GM18907 (cell line): ENCODE measurements around the gene VPS72.
A peak's percentile ranks its signal among the peaks of the same experiment; 100 is the strongest.

Experiments
- ATAC-seq: cut with Tn5 transposase; IDR thresholded peaks from one replicate; pipeline ENCODE4 v1.9.1; 2021; ENCODE audit warnings: mild to moderate bottlenecking, moderate library complexity; ENCODE audit not compliant: unreplicated experiment

The VPS72 gene

GRCh38 chr1:151187205-151187604, 2.8 kb downstream of the VPS72 start:
- ATAC-seq = no peak

- ATAC-seq = no peak
Observed at GRCh38 chr1:151184211-151184610, 5.8 kb downstream of the VPS72 start.

DNA sequence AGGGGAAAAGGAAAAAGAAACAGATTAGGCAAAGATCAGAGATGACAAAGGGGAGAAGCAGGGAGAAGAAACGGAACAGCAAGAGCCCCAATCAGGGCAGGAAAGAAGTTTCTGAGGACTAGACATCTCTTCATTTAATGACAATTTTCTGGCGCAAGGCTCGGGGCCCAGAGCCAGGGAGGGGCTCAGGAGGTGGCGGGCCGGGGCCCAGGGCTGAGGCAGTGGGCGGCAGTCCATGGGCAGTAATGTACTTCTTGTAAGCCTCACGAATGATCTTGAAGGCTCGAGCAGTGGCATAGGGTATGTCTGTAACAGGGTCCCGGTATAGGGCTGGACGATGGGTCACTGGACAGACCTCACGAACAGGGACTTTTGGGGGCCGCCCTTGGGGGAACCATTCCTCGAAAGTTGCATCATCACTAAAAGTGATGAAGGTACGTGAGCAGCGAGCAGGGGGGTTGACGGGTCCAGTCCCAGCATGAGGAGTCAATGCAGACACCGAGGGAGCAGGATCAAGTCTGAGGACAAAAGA, 13.4 kb downstream of the VPS72 start:
- no peak for ATAC-seq

- ATAC-seq = no peak
Observed at GRCh38 chr1:151175863-151176262, 14.1 kb downstream of the VPS72 start, which contains the start of gene TMOD4. TMOD4 (minus strand) TSS chr1:151175981; CDS start chr1:151174875, 1,106 bp downstream.

DNA sequence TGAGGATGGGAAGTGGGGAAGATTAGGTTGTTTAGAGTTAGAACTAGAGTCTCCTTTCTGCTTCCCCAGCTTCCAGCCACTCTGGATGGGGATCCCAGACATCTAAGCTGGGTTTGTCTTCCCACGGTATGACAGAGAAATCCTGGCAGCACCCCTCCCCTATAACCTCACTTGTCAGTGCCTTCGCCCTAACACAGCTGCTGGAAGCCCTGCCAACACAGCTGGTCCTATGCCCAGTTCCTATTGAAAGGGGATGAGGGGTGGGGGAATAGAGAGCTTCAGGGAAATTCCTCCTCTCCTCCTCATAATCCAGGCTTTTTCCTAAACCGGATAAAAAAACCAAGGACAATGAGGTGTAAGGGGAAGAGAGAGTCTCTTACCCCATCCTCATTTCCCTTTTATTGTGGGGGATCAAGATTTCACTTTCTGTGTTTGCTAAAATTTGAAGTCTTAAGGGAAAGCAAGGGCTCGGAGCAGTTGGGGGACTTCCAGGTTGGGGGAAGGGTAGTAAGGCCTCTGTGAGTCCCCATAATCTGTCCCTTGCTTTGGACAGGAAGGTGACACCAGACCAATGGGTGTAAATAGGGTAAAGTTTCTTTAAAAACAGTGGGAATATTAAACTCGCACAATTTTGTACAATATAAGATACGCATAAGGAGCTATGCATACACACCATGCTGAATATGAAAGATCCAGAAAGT, 14.8 kb downstream of the VPS72 start:
- no peak for ATAC-seq

GRCh38 chr1:151171190-151171589, 18.8 kb downstream of the VPS72 start:
- ATAC-seq = no peak

DNA sequence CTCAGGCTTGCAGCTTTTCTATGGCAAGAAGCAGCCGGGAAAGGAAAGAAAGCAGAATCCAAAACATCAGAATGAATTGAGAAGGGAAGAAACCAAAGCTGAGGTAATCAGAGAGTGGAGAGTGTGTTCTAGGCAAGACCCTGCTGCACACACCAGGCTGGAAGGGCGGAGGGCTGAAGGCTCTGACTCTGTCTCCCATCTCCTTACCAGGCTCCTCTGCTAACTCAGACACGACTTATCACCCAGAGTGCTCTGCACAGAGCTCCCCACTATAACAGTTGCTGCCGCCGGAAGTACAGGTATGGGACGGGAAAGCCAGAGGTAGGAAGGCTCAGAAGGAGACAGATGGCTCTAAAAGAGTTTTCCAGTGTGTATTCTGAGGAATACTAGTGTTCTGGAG, 22.9 kb downstream of the VPS72 start:
- ATAC-seq = no peak

DNA sequence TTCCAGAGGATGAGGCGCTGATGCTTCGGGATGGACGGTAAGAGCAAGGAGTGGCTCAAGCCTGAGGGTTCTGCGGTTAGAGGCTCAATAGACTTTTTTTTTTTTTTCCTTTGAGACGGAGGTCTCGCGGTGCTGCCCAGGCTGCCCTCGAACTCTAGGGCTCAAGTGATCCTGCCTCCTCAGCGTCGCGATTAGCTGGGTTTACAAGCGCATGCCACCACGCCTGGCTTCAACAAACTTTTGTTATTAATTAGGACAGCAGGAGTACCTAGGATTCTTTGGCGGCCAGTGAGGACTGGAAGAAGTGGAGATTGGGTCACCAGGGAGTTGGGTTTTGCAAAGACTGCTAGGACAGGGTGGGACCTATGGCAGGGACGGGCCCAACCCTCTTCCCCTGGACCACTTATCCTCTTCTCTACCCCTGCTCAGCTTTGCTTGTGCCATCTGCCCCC, 23.5 kb downstream of the VPS72 start:
- ATAC-seq = no peak

- peak; percentile 81 for ATAC-seq
Observed at GRCh38 chr1:151165738-151166504, 24.1 kb downstream of the VPS72 start, which contains the start of the genes LYSMD1 and SCNM1. LYSMD1 (minus strand) TSS chr1:151165902; CDS start chr1:151165258, 644 bp downstream. SCNM1 (plus strand) TSS chr1:151166144; CDS start chr1:151166153, 9 bp downstream.

DNA sequence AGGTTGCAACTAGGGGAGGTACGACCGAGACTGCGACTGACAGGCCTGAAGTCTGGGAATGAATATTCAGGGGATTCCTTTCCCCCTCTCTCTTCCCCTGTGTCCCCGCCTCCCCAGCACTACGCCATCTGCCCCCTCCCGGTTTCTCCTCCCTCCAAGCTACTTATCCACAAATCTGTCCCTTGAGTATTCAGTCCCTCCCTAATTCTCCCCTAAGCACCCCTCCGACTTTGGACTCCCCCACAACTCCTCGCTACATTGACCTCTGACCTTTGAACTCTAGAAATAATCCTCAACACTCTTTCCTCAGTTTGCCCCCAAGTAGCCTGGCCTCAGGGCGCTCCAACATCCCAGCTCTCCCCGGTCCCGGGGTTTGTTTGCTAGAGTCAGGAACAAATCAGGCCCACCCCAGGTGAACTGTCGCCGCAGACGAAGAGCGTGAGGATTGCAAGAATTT, 24.7 kb downstream of the VPS72 start:
- no peak for ATAC-seq

DNA sequence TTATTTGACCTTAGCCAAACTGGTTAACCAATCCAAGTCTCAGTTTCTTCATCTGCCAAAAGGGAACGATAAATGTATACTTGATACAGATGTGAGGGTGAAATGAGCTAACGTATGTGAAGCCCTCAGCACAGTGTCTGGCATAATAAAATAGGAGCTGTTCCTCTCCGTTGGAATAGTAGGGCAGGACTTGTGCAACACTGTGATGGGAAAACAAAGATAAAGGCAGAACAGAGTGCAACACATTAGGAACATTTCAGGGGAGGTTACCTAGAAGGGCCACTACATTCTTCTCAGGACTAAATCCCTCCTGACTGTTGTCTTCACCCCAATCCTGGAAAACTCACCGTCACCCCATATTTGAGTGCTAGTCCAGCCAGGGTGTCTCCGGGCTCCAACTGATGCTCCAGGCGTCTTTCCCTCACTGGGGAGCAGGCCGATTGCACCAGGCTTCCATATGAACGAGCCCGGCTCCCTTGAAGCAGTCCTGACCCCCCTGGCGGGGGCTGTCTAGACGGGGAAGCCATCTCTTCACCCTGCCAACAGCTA, 25.2 kb downstream of the VPS72 start:
- ATAC-seq = no peak

- no peak for ATAC-seq
Observed at GRCh38 chr1:151159373-151159772, 30.6 kb downstream of the VPS72 start.

DNA sequence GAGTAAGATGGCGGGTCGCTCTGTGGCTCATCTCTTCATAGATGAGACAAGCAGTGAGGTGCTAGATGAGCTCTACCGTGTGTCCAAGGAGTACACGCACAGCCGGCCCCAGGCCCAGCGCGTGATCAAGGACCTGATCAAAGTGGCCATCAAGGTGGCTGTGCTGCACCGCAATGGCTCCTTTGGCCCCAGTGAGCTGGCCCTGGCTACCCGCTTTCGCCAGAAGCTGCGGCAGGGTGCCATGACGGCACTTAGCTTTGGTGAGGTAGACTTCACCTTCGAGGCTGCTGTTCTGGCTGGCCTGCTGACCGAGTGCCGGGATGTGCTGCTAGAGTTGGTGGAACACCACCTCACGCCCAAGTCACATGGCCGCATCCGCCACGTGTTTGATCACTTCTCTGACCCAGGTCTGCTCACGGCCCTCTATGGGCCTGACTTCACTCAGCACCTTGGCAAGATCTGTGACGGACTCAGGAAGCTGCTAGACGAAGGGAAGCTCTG, 31.2 kb downstream of the VPS72 start:
- ATAC-seq = no peak

DNA sequence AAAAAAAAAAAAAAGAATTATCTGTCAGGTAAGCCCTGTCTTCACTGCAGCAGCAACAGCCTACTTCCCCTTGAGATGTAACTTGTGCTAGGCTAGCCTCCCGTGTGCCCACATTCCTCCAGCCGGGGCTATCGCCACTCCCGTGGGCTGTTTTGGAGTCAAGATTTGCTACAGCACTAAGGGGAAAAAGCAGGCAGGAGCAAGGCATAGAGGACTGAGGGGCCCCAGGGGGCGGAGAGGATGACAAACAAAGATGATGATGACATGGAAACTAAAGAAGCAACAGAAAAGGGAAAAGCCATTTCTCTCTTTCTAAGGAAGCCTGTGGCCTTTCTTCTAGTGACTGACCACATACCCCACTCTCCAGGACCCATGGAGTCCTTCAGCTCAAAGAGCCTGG, 31.7 kb downstream of the VPS72 start:
- no peak for ATAC-seq

DNA sequence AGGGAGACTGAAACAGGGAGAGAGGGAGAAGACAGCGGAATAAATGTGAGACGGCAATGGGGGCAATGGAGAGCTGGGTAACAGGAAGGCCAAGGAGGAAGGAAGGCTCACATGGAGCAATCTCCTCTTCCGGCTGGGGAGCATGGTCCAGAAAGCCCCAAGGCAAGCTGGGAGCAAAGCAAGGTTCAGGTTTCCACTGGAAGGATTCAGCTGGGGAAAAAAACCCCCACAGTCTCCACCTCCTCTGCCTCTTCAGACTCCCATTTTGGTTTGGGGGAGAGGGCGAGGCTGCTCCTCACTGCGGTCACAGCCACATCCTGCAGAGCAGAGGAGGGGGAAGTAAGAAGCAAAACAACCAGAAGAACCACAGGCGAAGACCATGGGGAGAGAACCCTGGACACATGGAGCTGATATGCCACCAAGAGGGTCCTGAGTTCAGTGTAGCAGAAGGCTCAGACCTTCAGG, 32.9 kb downstream of the VPS72 start:
- no peak for ATAC-seq

- peak; percentile 68 for ATAC-seq
Observed at GRCh38 chr1:151156515-151156819, 33.5 kb downstream of the VPS72 start, which contains the start of gene TNFAIP8L2. TNFAIP8L2 (plus strand) TSS chr1:151156649; CDS start chr1:151158698, 2,049 bp downstream.

DNA sequence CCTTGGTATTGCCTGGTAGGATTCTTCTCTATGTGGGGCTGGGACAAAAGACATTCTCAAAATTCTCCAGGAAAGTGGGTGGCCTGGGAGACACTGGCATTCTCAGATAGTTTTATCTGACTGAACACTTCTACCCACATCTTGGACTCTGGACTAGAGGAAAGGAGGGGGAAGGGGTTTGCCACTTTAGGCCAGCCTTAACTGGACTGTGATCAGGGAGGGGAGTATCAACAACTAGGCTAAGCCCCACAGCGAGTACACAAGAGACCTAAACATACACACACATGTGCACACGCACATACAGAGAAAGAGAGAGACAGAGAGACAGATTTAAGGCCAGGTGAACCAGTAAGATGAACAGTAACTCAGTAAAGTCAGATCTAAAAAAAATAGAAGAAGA, 42.3 kb downstream of the VPS72 start:
- no peak for ATAC-seq

- no peak for ATAC-seq
Observed at GRCh38 chr1:151147132-151147503, 42.9 kb downstream of the VPS72 start.

GRCh38 chr1:151146412-151147131, 43.4 kb downstream of the VPS72 start, which contains the start of gene SEMA6C:
SEMA6C (minus strand) TSS chr1:151146631; CDS start chr1:151142621, 4,010 bp downstream.
- peak; percentile 97 for ATAC-seq

- no peak for ATAC-seq
Observed at GRCh38 chr1:151146072-151146411, 44.0 kb downstream of the VPS72 start.
